SK-N-SH treated with all-trans-retinoic acid at 6 μM for 48 hours (cell line): Measurements from ENCODE around the gene OTOG.

Source experiments
- BACH2 ChIP-seq: fragments of 250-450 bp; sonication (Bioruptor Pico); IDR thresholded peaks from 2 replicates; pipeline ENCODE4 v1.9.0; 2021; ENCODE audit warnings: mild to moderate bottlenecking, borderline replicate concordance
- CSDC2 ChIP-seq: fragments of 250-450 bp; sonication (Bioruptor Pico); IDR thresholded peaks from 2 replicates; pipeline ENCODE4 v1.5.0; 2020; ENCODE audit warnings: mild to moderate bottlenecking, moderate library complexity
- GLIS3 ChIP-seq: fragments of 250-450 bp; sonication (Bioruptor Pico); IDR thresholded peaks from 2 replicates; pipeline ENCODE4 v1.5.0; 2020; ENCODE audit warnings: mild to moderate bottlenecking, moderate library complexity
- ZNF70 ChIP-seq: fragments of 450-650 bp; formaldehyde crosslinking; IDR thresholded peaks from 2 replicates; pipeline ENCODE4 v1.5.0; 2020; ENCODE audit warnings: mild to moderate bottlenecking, moderate library complexity

- TF ChIP-seq BACH2: no peak
- TF ChIP-seq ZNF70 (CRISPR knock-in tag): no peak
- no peak for TF ChIP-seq CSDC2 (CRISPR knock-in tag)
- no peak for TF ChIP-seq GLIS3 (CRISPR knock-in tag)
Measured at GRCh38 chr11:17543041-17543440, 4.0 kb upstream of the OTOG start.
